Measurements from ENCODE around the gene IRAK3.
"Not testable (repeated sequence)": the region's sequence is repeated elsewhere in the genome, so short reads cannot be mapped to it uniquely, and the experiment has no call there.

Gene IRAK3

DNA sequence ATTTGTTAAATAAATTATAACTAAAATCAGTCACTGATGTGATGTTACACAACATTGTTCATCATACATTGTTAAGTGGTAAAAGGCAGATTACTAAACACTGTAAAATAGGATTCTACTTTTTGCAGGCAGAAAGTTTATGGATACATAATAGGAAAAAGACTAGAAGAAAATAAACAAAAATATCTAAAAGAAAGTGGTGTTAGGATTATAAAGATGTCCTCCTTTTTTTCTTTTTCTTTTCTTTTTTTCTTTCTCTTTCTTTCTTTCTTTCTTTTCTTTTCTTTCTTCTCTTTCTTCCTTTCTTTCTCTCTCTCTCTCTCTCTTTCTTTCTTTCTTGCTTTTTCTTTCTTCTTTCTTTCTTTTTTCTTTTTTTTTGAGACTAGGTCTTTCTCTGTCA is 73.7 kb downstream of the IRAK3 start:
- no peak for DNase-seq (ENCODE audit: low spot score)

DNA sequence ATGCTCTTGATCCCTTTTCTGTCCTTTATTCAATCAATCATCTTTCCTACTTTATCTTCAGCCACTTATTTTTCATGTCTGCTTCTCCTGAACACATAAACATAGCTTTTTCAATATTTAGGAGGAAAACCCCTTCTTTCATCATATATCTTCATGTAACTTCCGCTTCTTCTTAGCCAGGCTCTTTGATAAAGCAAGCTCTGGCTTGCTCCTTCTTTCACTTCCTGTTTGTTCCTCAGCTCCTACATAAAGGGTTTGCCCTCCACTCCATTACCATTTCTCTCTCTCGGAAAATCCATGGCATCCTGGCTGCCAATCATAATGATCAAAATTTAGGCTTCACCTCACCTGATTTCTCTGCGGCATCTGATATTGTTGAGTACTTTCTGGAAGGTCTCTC is 79.5 kb downstream of the IRAK3 start:
- no peak for DNase-seq (ENCODE audit: low spot score)

DNA sequence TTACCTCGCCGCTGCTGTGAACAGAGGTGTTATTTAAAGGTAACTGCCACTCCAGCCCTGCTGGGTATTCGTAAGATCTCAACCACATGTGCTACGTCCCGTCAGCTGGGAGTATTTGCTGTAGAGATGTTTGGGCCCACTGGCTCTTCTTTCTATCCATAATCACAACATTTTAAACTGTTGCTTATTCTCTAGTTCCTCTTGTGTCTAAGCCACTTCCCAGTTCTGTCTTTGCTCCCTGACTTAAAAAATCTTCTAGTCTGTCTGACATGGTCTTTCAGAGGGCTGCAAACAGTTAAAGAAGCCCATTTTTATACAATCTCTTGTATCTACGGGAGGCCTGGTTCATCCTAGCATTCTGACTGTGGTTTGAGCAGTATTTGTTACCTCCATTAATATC is 80.1 kb downstream of the IRAK3 start:
- DNase-seq (ENCODE audit: low spot score) = no peak

DNA sequence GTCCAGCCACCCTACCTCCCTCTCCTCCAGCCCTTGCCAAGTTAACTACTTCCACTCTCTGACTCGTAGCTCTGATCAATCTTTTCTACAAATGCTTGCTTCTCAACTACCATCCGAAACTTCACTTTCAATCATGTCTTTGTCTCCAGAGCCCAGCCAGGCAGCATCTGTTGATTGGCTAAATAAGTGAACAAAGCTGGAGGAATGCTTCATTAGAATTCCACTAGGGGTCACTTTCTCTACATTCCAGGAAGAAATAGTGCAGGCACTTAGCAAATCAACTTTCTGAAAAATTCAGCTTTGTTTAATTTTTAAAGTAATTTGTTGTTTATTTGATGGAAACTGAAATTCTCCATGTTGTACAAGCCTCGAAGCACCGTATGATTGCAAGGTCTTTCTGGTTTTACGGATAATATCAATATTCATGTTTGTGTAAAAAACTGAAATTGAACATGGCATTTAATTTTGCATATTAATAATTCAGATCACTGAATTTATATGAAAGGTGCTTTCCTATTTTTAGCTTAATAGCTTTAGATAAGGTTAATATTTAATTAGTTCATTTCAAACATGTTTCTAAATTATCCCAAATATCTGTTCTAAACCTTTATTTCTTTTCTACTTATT is 80.9 kb downstream of the IRAK3 start:
- DNase-seq (ENCODE audit: low spot score) = peak; percentile 77

DNA sequence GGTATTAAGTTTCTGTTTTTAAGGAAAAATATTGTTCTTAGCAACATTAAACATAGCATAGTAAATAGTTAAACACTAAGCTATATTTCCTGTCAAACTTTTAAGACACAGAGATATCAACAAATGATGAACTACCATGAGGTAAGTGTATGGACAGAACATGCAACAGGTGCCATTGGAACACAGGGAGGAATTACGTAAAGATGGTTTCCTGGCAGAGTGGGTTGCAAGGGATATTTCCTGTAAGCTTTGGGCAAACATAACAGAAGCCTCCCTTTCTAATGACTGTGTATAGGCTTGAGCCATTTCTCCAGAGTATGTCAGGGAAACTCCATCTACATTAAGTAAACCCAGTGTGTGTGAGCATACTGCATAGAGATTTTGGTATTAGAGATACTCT is 81.6 kb downstream of the IRAK3 start:
- DNase-seq (ENCODE audit: low spot score) = no peak

DNA sequence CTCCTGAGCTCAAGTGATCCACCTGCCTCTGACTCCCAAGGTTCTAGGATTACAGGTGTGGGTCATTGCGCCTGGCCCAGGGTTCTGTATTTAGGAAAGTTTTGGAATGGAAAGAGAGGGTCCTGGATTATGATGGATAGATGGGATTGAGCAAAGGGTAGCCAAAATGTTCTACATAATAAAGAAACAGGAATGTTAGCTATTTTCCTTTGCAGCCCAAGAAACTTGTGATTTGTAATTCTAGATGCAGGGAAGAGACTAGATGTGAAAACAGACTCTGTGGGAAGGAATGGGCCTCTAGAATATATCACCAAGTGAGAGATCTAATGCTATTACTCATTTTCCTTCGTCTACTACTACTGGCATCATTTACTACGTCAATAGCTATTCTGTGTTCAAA is 83.6 kb downstream of the IRAK3 start:
- DNase-seq (ENCODE audit: low spot score) = no peak

DNA sequence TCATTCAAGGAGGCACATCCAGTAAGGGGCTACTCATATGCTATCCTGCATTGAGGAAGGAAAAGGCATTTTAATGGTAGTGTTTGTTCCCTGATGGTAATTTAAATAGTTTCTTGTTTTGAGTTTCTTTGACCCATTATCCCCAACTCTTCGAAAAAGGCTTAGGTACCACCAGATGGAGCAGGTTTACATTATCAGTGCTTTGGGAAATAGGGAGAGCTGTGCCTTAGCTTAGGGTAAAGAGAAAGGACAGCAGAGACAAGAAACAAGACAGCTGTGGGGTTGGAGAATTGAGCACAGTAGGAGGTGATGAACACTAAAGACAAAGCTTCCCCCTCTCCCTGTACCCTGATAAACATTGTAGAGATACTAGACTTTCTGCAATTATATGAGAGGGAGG is 84.1 kb downstream of the IRAK3 start:
- no peak for DNase-seq (ENCODE audit: low spot score)

DNA sequence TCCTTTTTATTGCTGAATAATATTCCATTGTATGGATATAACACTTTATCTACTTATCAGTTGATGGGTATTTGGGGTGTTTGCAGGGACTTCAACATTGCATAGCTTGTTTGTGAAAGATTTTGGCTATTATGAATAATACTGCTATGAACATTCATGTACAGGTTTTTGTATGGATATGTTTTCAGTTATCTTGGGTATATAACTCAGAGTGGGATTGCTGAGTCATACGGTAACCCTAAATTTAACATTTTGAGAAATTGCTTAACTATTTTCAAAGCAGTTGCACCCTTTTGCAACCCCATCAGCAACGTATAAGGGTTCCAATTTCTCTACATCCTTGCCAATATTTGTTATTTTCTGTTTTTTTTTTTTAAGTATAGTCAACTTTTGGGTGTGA is 86.0 kb downstream of the IRAK3 start:
- DNase-seq (ENCODE audit: low spot score) = no peak

DNA sequence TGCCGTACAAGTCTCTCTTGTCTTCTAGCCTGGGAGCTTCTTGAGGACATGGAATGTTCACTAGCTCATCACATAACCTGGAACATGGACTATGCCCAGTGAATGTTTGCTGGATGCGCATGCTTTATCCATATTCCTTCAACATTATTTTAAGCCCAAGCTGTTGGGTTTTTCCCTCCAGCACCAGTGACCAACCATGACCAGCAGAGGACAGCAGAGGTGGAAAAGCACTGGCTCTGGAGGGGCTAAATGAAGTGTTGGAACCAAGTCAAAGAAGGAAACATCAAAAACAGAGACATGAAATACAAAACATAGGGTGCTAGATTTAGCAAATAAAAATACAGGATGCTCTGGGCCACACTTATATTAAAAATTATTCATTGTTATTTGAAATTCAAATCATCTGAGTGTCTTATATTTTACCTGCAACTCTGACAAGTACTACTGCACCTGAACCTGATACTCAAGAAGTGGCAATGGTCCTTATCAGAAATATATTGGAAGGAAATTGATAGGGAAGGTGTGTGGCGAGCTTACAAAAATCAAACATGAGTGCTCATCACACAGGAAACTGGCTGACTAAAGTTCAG is 90.2 kb downstream of the IRAK3 start:
- peak; percentile 29 for DNase-seq (ENCODE audit: low spot score)

DNA sequence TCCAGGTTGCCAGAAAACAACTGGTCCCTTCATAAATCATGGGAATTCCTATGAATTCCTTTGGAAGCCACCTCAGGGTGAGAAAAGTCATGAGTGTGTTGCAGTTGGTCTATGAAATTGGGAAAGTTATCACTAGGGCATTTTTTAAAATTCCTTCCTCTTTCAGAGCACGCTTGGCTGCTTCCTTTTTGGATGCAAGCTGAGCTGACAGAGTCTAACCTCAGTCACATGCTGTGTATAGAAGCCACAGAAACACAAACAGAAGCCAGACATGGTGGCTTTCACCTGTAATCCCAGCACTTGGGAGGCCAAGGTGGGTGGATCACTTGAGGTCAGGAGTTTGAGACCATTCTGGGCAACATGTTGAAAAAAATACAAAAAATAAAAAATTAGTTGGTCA is 91.5 kb downstream of the IRAK3 start:
- DNase-seq (ENCODE audit: low spot score) = no peak

DNA sequence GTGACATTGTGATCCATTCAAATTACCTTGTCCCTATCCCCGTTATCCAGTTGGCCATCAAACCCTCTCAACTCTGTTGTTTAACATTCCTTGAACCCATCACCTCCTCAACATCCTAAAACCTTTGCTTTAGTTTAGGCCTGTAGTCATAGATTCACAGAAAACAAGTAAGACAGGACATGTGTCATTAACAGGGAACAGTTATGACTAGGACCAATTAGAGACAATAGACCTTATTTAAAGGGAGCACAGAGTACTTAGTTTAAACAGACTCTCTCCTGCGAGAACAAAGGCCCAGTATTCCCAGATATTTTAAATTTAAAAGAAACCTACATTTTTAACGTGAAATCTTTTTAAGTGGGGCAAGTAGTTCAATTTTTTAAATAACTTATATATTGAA is 93.2 kb downstream of the IRAK3 start:
- no peak for DNase-seq (ENCODE audit: low spot score)

DNA sequence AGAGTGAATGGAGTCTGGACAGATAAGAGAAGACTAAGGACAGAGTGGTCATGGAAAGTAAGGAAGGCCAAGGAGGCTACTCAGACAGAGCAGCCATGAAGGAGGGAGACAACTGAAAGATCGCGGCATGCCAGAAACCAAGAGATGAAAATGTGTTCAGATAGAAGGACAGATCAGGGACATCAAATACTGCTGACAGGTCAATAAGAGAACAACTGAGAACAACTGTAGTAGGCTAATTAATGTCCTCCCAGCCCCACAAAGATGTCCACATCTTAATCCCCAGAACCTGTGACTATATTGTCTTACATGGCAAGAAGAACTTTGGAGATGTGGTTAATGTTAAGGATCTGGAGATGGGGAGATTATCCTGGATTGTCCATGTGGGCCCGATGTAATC is 98.3 kb downstream of the IRAK3 start:
- no peak for DNase-seq (ENCODE audit: low spot score)

DNA sequence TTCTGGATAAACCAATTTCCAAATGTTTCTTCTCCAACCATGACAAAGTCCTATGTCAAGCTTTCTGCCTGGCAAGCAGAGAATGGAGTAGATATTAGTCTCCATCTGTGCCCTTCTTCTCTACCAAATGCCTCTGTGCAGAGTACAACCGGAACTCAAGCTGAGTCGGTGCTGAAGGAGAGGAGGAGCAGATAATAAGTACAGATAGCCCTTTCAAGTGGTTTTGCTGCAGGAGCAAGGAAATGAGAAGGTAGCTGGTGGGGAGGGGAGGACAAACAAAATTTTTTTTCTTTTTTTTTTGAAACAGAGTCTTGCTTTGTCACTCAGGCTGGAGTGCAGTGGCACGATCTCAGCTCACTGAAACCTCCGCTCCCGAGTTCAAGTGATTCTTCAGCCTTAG is 99.1 kb downstream of the IRAK3 start:
- no peak for DNase-seq (ENCODE audit: low spot score)

DNA sequence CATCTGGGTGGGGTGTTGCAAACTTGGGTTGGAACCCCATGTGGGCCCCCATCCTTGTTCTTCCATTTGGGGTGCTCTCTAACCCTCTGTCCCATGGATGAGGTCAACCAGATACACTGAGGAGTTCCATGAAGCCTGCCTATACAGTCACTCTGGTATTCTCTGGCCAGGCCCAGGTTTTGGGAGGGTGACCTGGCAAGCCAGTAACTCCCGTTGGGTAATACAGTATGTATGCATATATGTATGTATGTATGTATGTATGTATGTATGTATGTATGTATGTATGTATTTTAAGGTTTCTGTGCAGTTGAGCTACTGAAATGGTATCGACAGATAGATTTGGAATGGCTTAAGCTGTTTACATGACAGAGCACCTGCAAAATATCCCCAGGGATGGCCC is 100.5 kb downstream of the IRAK3 start:
- DNase-seq (ENCODE audit: low spot score) = no peak

DNA sequence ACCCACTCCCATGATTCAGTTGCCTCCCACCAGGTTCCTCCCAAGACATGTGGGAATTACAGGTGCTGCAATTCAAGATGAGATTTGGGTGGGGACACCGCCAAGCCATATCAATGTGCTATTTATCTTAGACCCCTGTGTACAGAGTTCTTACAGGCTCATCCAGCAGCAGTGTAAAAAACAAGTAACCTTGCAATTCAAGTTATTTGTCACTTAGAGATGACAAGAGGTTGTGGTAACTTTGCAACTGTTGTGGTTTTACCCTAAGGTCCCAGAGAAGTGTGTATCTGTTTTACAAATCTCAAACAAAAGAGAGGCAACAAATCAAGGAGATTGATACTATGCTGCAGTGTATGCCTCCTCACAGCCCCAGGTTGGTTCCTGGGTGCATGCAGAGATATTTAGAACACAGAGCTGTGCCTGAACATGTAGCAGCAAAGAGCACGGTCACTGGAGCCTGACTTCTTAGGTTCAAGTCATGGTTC is 101.7 kb downstream of the IRAK3 start:
- no peak for DNase-seq (ENCODE audit: low spot score)

DNA sequence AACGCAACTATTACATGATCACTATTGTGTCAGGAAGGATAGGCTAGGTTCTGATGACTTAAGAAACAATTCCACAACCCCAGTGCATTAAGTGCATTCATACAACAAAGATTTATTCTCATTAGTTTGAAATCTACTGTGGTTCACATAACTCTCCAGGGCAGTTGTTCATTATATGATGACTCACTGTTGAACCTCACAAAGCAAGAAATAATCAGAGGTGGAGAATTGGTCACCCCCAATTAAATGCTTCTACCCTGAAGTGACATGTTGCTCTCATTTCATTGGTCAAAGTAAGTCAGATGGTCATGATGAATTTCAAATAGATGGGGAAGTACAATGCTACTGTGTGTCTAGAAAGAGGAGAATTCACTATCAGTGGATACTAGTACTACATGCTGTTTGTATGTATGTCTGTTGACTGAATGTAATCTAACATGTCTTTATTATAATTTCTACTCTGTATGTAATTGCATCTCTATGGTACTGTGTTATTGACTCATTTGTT is 107.2 kb downstream of the IRAK3 start:
- no peak for DNase-seq (ENCODE audit: low spot score)

DNA sequence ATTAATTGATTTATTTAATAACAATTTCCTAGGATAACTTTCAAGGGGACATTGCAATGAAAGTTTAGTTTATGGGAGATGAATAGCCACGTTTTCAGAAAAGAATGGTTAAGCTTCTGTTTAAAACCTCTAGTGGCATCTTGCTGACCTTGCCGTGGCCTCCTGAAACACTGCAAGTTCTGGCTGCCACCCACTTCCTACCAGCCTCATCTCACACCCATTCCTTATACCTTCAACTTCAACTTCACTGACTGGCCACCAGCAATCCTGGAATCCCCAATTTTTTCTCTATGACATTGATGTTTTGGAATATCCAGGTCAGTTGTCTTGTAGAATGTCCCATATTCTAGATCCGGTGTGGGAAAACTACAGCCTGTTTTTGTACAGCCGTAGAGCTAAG is 108.1 kb downstream of the IRAK3 start:
- DNase-seq (ENCODE audit: low spot score) = no peak

DNA sequence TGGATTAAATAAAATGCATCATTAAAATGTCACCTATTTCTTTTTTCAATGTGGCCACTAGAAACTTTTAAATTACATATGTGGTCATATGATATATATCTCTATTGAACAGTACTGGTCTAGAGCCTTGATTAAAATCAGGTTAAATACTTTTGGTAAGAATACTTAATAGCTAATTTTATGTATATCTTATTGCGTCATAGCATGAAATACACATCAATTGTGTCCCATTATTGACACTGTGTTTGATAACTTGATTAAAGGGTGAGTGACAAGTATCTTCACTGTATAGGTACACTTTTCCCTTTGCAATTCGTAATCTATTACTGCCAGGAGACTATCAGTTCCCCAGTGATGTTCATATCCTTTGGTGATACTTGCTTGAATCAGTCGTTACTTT is 108.9 kb downstream of the IRAK3 start:
- no peak for DNase-seq (ENCODE audit: low spot score)

DNA sequence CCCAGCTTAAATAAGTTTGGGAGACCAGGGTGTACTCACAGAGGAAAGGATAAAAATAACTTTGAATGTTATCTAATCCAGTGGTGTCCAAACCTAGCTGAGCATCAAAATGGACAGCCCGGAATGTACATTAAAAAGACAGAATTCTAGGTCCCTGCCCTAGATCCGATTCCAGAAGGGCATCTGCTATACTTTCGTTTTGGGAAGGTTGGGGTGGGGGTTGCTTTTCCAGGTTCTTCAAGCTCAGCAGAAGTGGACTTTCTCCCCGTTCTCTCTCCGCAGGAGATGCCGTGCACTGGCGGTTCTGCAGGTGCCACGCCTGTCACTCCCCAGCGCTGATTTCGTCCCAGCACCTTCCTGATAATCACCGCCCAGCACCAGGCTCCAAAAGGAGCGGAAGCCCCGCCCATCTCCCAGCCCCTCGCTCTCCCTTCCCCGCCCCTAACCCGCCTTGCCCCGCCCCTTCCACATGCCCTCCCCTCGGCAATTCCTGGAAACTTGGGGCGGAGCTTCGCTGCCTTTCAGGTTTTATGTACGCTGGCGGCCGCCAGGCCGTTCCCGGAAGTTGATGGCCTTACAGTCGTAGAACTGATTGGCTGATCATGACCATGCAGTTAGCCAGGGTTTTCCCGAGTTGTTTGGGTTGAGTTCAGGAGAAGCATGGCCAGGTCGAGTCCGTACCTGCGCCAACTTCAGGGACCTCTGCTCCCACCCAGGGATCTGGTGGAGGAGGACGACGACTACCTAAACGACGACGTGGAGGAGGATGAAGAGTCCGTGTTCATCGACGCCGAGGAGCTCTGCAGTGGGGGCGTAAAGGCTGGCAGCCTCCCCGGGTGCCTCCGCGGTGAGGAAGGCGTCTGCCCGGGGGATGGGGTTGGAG is 113.2 kb downstream of the IRAK3 start, which contains the start of gene HELB:
HELB (plus strand) TSS at position 550 of the 883 bp plus-strand sequence; CDS start at position 661, 111 bp downstream.
- peak; percentile 99 for DNase-seq (ENCODE audit: low spot score)

DNA sequence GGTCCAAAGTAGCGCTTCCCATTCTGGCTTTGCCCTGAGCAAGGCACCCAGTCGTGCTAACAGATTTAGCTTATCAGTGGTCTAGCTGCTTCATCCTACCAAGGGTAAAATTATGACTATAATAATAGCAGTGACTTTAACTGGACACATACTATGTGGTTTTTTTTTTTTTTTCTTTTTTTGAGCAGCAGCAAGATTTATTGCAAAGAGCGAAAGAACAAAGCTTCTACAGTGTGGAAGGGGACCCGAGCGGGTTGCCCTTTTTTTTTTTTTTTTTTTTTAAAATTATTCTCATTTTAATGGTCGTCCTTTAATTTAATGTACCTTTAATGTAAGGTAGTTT is 113.8 kb downstream of the IRAK3 start:
- no peak for DNase-seq (ENCODE audit: low spot score)

DNA sequence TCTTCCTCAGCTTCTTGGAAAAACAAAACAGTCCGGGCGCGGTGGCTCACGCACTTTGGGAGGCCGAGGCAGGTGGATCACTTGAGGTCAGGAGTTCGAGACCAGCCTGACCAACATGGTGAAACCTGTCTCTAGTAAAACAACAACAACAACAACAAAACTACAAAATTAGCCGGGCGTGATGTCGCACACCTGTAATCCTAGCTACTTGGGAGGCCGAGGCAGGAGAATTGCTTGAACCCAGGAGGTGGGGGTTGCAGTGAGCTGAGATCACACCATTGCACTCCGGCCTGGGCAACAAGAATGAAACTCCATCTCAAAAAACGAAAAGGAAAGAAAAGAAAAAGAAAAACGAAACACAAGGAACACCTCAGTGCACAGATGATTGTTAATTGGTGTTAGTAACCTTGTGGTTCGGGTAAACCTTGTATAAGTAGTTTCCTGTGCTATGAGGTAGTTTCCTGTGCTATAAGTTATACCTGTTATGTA is 114.3 kb downstream of the IRAK3 start:
- DNase-seq (ENCODE audit: low spot score) = not testable (repeated sequence)

Measured in GM03348 (cell line).